Measurements from ENCODE around the gene TLE4.

Gene TLE4

GRCh38 chr9:79684711-79685575, 113.2 kb downstream of the TLE4 start:
- DNase-seq (ENCODE audit: extremely low read depth in 1 of 2, low read depth in 1 of 2), result no peak

GRCh38 chr9:79685577-79685976, 113.8 kb downstream of the TLE4 start:
- no peak for DNase-seq (ENCODE audit: extremely low read depth in 1 of 2, low read depth in 1 of 2)

GRCh38 chr9:79686381-79687130, 114.8 kb downstream of the TLE4 start:
- DNase-seq (ENCODE audit: extremely low read depth in 1 of 2, low read depth in 1 of 2), result no peak

DNA sequence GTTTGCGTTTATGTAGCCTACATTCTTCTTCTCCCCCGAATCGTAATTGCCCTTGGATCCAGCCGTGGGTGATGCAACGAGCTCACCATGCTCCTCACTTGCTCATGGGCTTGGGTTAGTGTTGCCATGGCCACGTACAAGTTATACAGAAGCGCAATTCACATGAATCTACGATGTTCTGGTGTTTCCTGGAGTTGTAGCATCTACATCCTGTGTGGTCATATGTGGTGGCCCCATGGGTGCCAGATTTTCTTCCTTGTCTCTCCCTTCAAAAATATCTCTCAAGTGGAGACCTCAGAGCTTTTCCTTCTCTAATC, 115.3 kb downstream of the TLE4 start:
- DNase-seq (ENCODE audit: extremely low read depth in 1 of 2, low read depth in 1 of 2), result peak; percentile 6 to 20

GRCh38 chr9:79688363-79688762, 116.6 kb downstream of the TLE4 start:
- no peak for DNase-seq (ENCODE audit: extremely low read depth in 1 of 2, low read depth in 1 of 2)

GRCh38 chr9:79689576-79689975, 117.8 kb downstream of the TLE4 start:
- DNase-seq (ENCODE audit: extremely low read depth in 1 of 2, low read depth in 1 of 2), result no peak

- no peak for DNase-seq (ENCODE audit: extremely low read depth in 1 of 2, low read depth in 1 of 2)
Measured at GRCh38 chr9:79691496-79691895, 119.7 kb downstream of the TLE4 start.

GRCh38 chr9:79692857-79693571, 121.2 kb downstream of the TLE4 start:
- no peak for DNase-seq (ENCODE audit: extremely low read depth in 1 of 2, low read depth in 1 of 2)

GRCh38 chr9:79693750-79694149, 122.0 kb downstream of the TLE4 start:
- no peak for DNase-seq (ENCODE audit: extremely low read depth in 1 of 2, low read depth in 1 of 2)

DNA sequence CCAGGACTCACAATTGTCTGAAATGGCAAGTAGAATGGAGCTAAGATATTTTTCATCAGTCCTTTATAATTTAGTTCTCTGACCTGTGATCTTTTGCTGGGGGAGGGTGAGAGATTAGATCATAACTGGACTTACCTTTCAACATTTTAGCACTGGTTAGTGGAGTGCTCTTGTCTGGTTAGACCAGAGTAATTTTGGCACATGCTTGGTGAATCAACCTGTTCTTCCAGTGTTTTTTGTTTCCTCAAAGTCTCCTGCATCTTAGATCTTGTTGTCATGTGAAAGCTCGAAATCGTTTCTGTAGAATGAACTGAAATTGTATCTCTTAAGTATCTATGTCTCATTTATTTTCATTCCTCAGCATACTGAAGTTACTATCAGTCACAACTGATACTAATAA, 122.4 kb downstream of the TLE4 start:
- DNase-seq (ENCODE audit: extremely low read depth in 1 of 2, low read depth in 1 of 2), result no peak

DNA sequence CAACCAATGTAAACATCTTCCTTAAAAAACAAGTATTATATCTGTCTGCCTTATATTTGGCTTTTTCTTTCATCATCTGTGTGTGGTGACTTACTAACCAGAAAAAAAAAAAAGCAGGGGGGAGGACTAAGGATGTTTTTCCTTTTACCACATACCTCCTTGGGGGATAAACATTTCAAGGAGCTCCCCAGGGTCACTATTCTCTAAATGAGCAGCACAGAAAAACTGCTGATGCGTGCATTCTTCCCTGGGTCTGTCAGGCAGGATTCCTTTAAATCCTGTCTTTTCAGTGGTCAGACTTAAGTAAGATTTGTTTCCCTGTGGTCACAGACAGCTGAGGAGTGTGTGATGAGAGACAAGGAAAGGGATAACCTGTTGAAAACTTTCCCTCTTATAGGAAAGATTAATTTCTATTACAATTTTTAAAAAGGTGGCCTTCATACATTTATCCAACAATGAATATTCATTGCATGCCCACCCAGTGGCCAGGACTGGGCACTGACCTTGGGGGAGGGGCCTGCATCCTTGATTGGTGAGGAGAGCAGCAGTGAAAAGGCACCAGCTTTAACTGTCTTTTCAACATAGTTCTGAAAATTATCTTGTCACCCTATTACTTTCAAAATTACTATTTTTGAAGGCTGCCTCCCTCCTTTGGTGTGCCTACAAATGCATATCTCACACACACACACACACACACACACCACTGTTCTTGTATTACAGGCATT, 123.1 kb downstream of the TLE4 start:
- DNase-seq (ENCODE audit: extremely low read depth in 1 of 2, low read depth in 1 of 2), result no peak

DNA sequence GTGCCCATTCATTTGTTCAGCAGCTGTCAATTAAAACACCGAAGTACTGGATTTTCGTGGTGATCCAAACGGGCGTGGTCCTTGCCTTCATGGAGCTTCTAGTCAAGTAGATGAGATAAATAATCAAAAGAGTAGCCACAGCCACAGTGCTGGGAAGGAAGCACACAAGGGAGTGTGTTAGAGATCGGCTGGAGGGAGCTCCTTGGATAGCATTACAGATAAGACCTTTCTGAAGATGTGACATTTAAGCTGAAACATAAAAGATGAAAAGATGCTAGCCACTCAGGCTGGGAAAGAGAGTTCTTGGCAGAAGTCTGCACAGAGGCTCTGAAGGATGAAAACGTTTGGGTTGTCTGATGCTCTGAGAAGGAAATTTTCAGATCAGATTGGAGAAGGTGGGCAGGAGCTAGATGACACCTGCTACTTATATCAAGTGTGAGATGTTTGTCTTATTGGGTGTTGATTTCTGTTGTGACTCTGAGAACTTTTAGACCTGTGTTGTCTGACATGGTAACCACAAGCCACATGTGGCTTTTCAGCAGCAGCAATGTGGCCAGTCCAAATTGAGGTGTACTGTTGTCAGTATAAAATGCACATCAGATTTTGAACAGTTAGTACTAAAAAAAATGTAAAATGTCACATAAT, 123.9 kb downstream of the TLE4 start:
- DNase-seq (ENCODE audit: extremely low read depth in 1 of 2, low read depth in 1 of 2), result no peak

DNA sequence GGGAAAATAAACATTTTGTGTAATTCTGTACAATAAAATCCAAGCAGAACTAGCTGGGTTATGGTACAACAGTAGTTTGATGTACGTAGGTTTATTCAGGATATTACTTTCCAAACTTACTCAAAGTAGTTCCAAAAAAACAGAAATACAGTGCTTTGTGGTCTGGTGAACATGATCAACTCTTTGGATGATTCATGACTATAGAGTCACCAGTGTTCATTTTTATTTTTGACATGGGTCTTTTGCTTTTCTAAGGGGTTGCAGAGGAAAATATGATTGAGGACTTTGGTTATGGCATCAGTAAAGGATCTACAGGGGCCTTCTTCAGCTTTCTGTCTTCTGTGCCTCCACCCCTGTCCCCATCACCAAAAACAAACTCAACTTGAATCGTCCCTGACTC, 127.2 kb downstream of the TLE4 start:
- DNase-seq (ENCODE audit: extremely low read depth in 1 of 2, low read depth in 1 of 2), result no peak

GRCh38 chr9:79699479-79699878, 127.7 kb downstream of the TLE4 start:
- no peak for DNase-seq (ENCODE audit: extremely low read depth in 1 of 2, low read depth in 1 of 2)

DNA sequence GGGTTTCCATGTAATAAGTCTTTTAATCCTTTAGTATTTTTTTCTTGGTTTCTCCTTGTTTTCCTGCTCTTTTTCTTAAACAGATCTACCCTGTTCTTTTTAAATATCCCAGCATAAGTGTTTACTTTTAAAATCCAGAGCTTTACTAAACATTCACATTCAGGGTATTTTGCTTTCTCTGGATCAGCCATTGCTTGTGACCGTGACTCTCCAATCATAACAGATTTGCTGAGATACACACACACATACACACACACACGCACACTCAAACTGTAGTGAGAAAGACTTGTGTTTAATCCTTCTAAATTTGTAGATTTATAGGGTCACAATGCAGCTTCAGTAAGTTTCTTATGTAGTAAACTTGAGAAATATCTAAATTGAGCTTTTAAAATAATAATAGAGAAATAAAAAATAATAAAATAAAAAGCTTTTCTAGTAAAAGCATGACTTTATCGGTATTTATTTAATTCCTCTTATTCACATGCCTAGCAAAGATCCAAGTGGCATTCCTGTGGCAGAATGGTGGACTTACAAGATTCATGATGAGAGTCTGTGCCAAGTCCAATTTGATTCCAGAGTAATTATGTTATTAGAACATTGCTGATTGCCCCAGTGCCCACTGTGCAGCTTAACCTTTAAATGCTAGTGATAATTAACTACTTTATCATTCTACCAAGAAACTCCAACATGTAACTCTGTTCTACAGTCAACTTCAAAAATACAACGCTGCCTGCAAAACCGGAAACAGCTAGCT, 129.0 kb downstream of the TLE4 start:
- no peak for DNase-seq (ENCODE audit: extremely low read depth in 1 of 2, low read depth in 1 of 2)

DNA sequence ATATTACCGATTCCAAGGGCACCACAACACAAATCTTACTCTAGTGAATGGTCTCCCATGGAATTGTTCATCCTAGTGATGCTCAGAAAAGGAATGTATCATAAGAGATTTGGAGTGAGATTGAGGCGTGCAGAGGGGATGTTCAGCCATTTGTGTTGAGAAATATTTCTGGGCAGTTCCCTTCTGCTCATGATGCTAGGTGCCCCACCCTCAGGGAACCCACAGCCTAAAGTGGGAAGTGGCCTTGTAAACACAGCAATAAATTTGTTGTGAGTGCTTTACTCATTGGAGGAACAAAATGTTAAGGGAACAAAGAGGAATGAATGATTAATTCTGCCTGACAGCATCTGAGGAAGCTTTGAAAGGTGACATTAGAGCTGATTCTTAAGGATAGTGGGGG, 129.9 kb downstream of the TLE4 start:
- no peak for DNase-seq (ENCODE audit: extremely low read depth in 1 of 2, low read depth in 1 of 2)

DNA sequence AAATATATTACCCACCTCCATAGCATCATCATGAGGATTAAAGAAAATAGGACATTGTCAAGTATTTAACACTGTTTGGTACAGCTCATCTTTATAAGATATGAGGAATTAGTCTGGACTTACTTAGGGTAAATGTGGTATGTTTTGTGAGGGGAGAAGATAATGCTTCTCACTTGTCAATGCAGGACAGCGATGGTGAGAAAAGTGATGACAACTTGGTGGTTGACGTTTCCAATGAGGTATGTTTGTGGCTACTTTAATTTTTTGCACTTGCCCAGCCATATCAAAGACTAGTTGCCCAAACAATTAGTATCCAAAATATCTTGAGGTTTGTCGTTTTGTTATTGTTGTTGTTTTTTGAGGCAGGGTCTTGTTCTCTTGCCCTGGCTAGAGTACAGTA, 133.9 kb downstream of the TLE4 start:
- no peak for DNase-seq (ENCODE audit: extremely low read depth in 1 of 2, low read depth in 1 of 2)

- DNase-seq (ENCODE audit: extremely low read depth in 1 of 2, low read depth in 1 of 2), result no peak
Measured at GRCh38 chr9:79706512-79706911, 134.7 kb downstream of the TLE4 start.

GRCh38 chr9:79707589-79707988, 135.8 kb downstream of the TLE4 start:
- no peak for DNase-seq (ENCODE audit: extremely low read depth in 1 of 2, low read depth in 1 of 2)

- no peak for DNase-seq (ENCODE audit: extremely low read depth in 1 of 2, low read depth in 1 of 2)
Measured at GRCh38 chr9:79708541-79708940, 136.8 kb downstream of the TLE4 start.
